WERI-Rb-1 (cell line): ENCODE results near the gene PLAGL2.

Source experiments
- DNase-seq: peaks from one replicate; pipeline ENCODE4 v3.0.0-alpha.2; 2020
- H3K27ac ChIP-seq: fragments of 250-450 bp; sonication (Bioruptor Pico); 2 replicates; pipeline ENCODE4 v1.5.1; 2020; ENCODE audit warnings: mild to moderate bottlenecking, moderate library complexity
- H3K27me3 ChIP-seq: fragments of 250-450 bp; sonication (Bioruptor Pico); 2 replicates; pipeline ENCODE4 v1.5.1; 2021; ENCODE audit warnings: mild to moderate bottlenecking, low read depth, moderate library complexity; ENCODE audit not compliant: insufficient read depth, severe bottlenecking
- H3K36me3 ChIP-seq: fragments of 250-450 bp; sonication (Bioruptor Pico); 2 replicates; pipeline ENCODE4 v1.5.1; 2020; ENCODE audit warnings: mild to moderate bottlenecking, moderate library complexity
- H3K4me3 ChIP-seq: 2 replicates; pipeline ENCODE4 v1.5.1; 2011; ENCODE audit warnings: low read depth, mild to moderate bottlenecking, control low read depth, low read length
- H3K9me3 ChIP-seq: fragments of 250-450 bp; sonication (Bioruptor Pico); 2 replicates; pipeline ENCODE4 v1.5.1; 2021; ENCODE audit warnings: mild to moderate bottlenecking, moderate library complexity; ENCODE audit not compliant: severe bottlenecking
- TF ChIP-seq, protein P1 (sequence below): IDR thresholded peaks from 2 replicates; pipeline ENCODE4 v1.5.1; 2011; ENCODE audit warnings: low read depth, mild to moderate bottlenecking, control low read depth, inconsistent platforms, low read length

The PLAGL2 gene

DNA sequence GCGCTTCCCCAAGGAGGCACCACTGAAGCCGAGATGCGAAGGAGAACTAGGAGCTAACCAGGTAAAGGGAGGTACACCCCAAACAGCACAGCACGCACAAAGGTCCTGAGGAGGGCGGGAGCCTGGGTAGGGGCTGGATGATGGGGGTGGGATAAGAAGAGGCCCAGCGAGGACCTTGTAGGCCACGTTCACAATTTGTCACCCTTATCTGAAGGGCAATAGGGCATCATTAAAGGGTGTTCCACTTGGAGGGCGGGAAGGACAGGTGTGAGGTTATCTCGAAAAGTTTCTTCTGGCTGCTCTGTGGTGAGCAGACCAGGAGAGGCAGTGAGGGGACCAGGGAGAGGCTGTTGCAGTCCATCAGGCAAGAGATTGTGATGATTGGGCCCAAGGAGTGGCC is 25.7 kb upstream of the PLAGL2 start:
- TF ChIP-seq, protein P1, sequence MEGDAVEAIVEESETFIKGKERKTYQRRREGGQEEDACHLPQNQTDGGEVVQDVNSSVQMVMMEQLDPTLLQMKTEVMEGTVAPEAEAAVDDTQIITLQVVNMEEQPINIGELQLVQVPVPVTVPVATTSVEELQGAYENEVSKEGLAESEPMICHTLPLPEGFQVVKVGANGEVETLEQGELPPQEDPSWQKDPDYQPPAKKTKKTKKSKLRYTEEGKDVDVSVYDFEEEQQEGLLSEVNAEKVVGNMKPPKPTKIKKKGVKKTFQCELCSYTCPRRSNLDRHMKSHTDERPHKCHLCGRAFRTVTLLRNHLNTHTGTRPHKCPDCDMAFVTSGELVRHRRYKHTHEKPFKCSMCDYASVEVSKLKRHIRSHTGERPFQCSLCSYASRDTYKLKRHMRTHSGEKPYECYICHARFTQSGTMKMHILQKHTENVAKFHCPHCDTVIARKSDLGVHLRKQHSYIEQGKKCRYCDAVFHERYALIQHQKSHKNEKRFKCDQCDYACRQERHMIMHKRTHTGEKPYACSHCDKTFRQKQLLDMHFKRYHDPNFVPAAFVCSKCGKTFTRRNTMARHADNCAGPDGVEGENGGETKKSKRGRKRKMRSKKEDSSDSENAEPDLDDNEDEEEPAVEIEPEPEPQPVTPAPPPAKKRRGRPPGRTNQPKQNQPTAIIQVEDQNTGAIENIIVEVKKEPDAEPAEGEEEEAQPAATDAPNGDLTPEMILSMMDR = no peak
- DNase-seq = no peak
- no peaks in the 10 kb centered on the region for H3K27me3 ChIP-seq
- H3K36me3 ChIP-seq = peaks cover 55% of the 10 kb centered on the region
- H3K27ac ChIP-seq = no peak overlapping the region
- no peak overlapping the region for H3K4me3 ChIP-seq
- H3K9me3 ChIP-seq = no peaks in the 10 kb centered on the region

DNA sequence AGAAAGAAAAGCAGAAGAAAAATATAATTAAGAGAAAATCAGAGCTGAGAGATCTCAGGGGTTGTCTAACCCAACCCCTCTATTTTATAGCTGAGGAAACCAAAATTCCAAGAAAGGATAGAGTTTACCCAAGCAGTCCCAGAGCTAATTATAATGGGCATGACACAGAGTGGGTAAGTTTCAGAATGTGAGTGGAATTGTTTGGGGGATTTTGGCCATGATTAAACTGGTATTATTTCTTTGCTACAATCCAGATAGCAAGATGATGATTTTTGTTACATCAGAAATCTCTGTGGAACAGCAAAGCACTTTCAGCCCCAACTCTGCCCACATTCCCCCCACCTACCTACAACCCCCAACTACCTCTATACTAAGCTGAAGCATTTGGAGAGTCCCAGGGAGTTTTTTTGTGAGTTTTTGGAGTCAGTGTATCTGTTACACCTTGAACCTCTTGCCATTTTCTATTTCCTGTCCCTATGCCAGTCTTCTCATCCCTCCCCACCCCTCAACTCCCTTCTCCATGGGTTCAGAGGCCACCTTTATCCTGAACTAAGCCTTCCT is 24.9 kb upstream of the PLAGL2 start:
- Histone ChIP-seq H3K27ac (no peak overlapping the region), H3K36me3 (peaks cover 57% of the 10 kb centered on the region), H3K27me3 (no peaks in the 10 kb centered on the region), H3K9me3 (no peaks in the 10 kb centered on the region), H3K4me3 (no peak overlapping the region)
- no peak for DNase-seq
- TF ChIP-seq, protein P1 = no peak

DNA sequence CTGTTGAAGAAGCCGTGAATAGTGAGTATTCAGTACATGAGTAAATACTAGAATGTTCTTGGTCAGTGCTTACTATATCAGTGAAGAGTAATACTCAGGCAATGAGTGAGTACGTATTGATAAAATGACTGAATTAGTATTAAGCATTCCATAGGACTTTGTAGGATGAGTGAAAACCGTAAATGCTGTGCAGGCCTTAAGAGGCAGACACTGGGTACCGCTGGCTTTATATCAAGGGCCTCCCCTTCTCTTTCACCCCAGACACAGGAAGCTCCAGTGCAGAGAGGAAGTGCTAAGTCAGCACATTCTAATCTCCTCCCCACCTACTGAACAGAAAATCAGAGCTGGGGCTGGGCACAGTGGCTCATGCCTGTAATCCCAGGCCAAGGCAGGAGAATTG is 24.3 kb upstream of the PLAGL2 start:
- H3K36me3 ChIP-seq = peaks cover 55% of the 10 kb centered on the region
- no peaks in the 10 kb centered on the region for H3K9me3 ChIP-seq
- no peaks in the 10 kb centered on the region for H3K27me3 ChIP-seq
- no peak overlapping the region for H3K4me3 ChIP-seq
- TF ChIP-seq, protein P1 = no peak
- DNase-seq = no peak
- no peak overlapping the region for H3K27ac ChIP-seq

DNA sequence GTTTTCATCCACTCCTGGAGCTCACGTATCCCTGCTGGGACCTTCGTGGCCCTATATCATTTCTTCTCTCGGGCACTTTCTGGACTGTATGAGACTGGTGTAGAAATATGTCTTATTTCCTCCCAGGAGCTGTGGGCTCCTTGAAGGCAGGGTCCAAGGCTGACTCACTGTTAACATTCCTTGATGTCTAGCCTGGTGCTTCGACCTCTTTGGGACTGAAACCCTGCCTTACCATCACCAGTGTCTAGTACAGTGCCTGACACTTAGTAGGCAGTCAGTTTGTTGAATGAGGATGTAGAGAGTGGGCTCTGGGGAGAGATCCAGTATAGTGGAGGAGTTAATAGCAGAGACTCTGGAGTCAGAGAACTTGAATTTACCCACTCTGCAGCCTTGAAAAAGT is 23.7 kb upstream of the PLAGL2 start:
- DNase-seq = no peak
- Histone ChIP-seq H3K27me3 (no peaks in the 10 kb centered on the region), H3K4me3 (no peak overlapping the region), H3K9me3 (no peaks in the 10 kb centered on the region), H3K36me3 (peaks cover 55% of the 10 kb centered on the region), H3K27ac (no peak overlapping the region)
- TF ChIP-seq, protein P1 = no peak

DNA sequence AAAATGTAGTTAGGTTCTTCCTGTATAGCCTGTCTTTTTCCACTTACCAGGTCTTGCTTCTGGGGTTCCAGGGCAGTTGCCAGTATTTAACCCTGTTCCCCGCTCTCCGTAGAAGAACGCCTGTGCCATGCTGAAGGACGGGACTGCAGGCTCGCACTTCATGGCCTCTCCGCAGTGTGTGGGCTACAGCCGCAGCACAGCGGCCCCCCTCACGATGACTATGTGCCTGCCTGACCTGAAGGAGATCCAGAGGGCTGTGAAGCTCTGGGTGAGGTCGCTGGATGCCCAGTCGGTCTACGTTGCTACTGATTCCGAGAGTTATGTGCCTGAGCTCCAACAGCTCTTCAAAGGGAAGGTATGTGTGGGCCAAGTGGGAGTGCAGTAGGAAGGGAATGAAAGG is 23.2 kb upstream of the PLAGL2 start:
- no peak overlapping the region for H3K4me3 ChIP-seq
- no peak overlapping the region for H3K27ac ChIP-seq
- H3K36me3 ChIP-seq = peaks cover 55% of the 10 kb centered on the region
- TF ChIP-seq, protein P1 = no peak
- H3K27me3 ChIP-seq = no peaks in the 10 kb centered on the region
- H3K9me3 ChIP-seq = no peaks in the 10 kb centered on the region
- no peak for DNase-seq

DNA sequence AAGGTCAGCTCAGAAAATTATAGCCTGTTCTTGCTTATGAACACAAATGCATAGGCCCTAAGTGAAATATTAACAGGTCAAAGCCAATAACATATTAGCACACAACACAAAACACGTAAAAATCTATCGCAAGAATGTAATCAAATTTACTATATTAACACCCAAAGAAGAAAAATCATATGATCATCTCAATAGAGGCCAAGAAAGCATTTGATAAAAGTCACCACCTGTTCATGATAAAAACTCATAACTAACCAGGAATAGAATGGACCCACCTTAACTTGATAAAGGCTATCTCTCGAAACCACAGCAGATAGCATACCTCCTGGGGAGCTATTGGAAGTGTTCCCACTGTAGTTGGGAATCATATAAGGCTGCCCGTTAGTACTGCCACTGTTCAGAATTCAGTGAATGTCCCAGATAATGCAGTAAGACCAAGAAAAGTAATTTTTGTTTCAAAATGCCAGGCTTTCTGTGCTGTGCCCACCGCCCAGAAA is 21.8 kb upstream of the PLAGL2 start:
- H3K36me3 ChIP-seq = peaks cover 45% of the 10 kb centered on the region
- H3K27me3 ChIP-seq = no peaks in the 10 kb centered on the region
- no peak for DNase-seq
- no peak overlapping the region for H3K27ac ChIP-seq
- no peak overlapping the region for H3K4me3 ChIP-seq
- no peaks in the 10 kb centered on the region for H3K9me3 ChIP-seq
- TF ChIP-seq, protein P1 = no peak
